BJ (cell line): Measurements from ENCODE around the gene ZNF414. TPM values are rescaled to one million over a fixed set of nuclear protein-coding genes. Genes with fewer than 3 reads are reported as not detected.

ENCODE experiments used
- CTCF ChIA-PET: fragments of 350-600 bp; formaldehyde crosslinking; extraction: SDS; loops from one replicate; lab custom pipeline; 2021; ENCODE audit warnings: antibody characterized with exemption, inconsistent platforms; lab: Yijun Ruan, JAX
- POLR2A ChIA-PET: fragments of 300-600 bp; sonication (Branson Sonifier 250); formaldehyde crosslinking; extraction: SDS; loops from one replicate; lab custom pipeline; 2021; ENCODE audit warnings: antibody characterized with exemption; lab: Charles Lee
- DNase-seq: peaks from one replicate; pipeline ENCODE4 v3.0.0-alpha.2; 2011; ENCODE audit warnings: low read depth
- H3K27me3 ChIP-seq: 2 replicates; pipeline ENCODE4 v1.6.0; 2011; ENCODE audit warnings: low read length; ENCODE audit not compliant: control insufficient read depth, insufficient read depth
- H3K36me3 ChIP-seq: 2 replicates; pipeline ENCODE4 v1.5.1; 2011; ENCODE audit warnings: low read length; ENCODE audit not compliant: control insufficient read depth, insufficient read depth
- H3K4me3 ChIP-seq: 2 replicates; pipeline ENCODE4 v1.5.1; 2011; ENCODE audit warnings: low read depth, mild to moderate bottlenecking, control low read depth, low read length
- CTCF ChIP-seq: IDR thresholded peaks from 2 replicates; pipeline ENCODE4 v1.5.1; 2011; ENCODE audit warnings: low read depth, mild to moderate bottlenecking, control low read depth, inconsistent platforms, low read length, moderate library complexity; ENCODE audit not compliant: insufficient read depth
- polyA plus RNA-seq: library from polyadenylated mRNA; depleted of rRNA; stranded (reverse); fragments of >200 nt; gene quantifications from 2 replicates; pipeline ENCODE4 v1.2.3, GENCODE V29; 2011

ZNF414 gene
- polyA plus RNA-seq, 1 experiment, result 5.7 TPM

- peak; percentile 95 for TF ChIP-seq CTCF
- peak overlapping the region; percentile 49 for H3K4me3 ChIP-seq
- no peak for DNase-seq
- peaks cover 2% of the 10 kb centered on the region for H3K36me3 ChIP-seq
- H3K27me3 ChIP-seq, result no peaks in the 10 kb centered on the region
- ChIA-PET POLR2A (no interaction called here), CTCF (interaction anchor here (0.6 to 3.7 kb wide), 27 partner anchors 9 to 236 kb away, joined by 3 to 42 read pairs (median 5); partner anchors contain the start of genes KANK3, MARCHF2 and MYO1F)
Measured at GRCh38 chr19:8505680-8506401, 8.1 kb downstream of the ZNF414 start.

- Histone ChIP-seq H3K4me3 (no peak overlapping the region), H3K27me3 (no peaks in the 10 kb centered on the region), H3K36me3 (no peaks in the 10 kb centered on the region; the same call in 1 of the 2 replicates)
- CTCF ChIA-PET, result interaction anchor here (0.9 to 3.7 kb wide), 16 partner anchors 8 to 171 kb away, joined by 3 to 42 read pairs (median 4); partner anchors contain the start of genes KANK3 and MYO1F
- no peak for DNase-seq
- TF ChIP-seq CTCF, result no peak
- POLR2A ChIA-PET, result no interaction called here
Measured at GRCh38 chr19:8504919-8505318, 9.0 kb downstream of the ZNF414 start.

- no peak for DNase-seq
- no peaks in the 10 kb centered on the region for H3K27me3 ChIP-seq
- no peaks in the 10 kb centered on the region for H3K36me3 ChIP-seq
- no peak overlapping the region for H3K4me3 ChIP-seq
- ChIA-PET CTCF (interaction anchor here (0.6 to 3.7 kb wide), 4 partner anchors 76 to 157 kb away, joined by 3 to 42 read pairs (median 6); partner anchors contain the start of gene MARCHF2), POLR2A (no interaction called here)
- TF ChIP-seq CTCF, result no peak
Measured at GRCh38 chr19:8504171-8504570, 9.8 kb downstream of the ZNF414 start.

DNA sequence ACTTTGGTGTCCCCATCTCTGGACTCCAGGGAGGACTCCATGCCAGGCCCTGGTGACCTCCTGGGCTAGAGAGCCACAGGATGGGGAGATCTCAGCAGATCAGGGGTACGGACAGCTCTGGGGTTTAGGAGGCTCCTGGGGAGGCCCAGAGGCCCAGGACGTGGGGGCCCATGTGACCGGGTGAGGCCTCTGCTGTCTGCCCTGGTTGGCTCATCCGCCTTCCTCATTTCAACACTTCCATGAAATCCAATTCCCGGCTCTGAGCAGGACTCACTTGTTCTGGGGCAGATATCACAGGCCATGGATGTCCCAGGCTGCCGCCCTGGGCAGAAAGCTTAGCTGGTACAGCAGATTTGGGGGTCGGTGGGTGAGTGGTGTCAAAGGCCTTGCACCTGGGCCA is 10.5 kb downstream of the ZNF414 start:
- no peak for TF ChIP-seq CTCF
- DNase-seq, result no peak
- Histone ChIP-seq H3K4me3 (no peak overlapping the region), H3K36me3 (no peaks in the 10 kb centered on the region), H3K27me3 (no peaks in the 10 kb centered on the region)
- CTCF ChIA-PET, result interaction anchor here (0.6 to 1.3 kb wide), 2 partner anchors 90 to 150 kb away, joined by 3 to 4 read pairs; partner anchors contain the start of gene MARCHF2
- POLR2A ChIA-PET, result no interaction called here

GRCh38 chr19:8501981-8502380 is 12.0 kb downstream of the ZNF414 start:
- Histone ChIP-seq H3K36me3 (no peaks in the 10 kb centered on the region), H3K4me3 (no peak overlapping the region), H3K27me3 (no peaks in the 10 kb centered on the region)
- POLR2A ChIA-PET, result no interaction called here
- CTCF ChIA-PET, result no interaction called here
- TF ChIP-seq CTCF, result no peak
- DNase-seq, result no peak
